C4-2B (cell line): ENCODE results near the gene KCNT2.

Experiments used
- ZFX ChIP-seq: fragments of 450-650 bp; IDR thresholded peaks from 2 replicates; pipeline ENCODE4 v1.6.1; 2017
- TF ChIP-seq, protein P1 (sequence below): fragments of 450-650 bp; conservative IDR thresholded peaks from 2 replicates; pipeline ENCODE4 v1.5.1; 2017; ENCODE audit warnings: mild to moderate bottlenecking

DNA sequence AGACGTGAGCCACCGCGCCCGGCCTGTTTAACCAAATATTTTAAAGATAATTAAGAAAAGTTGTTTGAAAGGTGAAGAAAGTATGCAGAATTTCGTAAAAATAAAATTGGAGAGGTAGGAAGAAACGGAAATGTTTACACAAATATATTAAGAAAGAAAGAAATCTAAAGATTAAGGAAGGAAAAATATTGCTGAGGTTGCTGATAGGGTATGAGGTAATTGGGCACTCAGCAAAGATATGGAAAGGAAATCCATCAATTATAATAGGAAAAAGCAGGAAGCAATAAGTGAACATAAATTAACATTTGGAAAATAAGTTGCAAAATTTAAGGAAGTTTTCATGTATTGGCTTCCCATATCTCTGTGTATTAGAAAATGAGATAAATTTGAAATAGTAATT, 225.9 kb downstream of the KCNT2 start:
- TF ChIP-seq, protein P1, sequence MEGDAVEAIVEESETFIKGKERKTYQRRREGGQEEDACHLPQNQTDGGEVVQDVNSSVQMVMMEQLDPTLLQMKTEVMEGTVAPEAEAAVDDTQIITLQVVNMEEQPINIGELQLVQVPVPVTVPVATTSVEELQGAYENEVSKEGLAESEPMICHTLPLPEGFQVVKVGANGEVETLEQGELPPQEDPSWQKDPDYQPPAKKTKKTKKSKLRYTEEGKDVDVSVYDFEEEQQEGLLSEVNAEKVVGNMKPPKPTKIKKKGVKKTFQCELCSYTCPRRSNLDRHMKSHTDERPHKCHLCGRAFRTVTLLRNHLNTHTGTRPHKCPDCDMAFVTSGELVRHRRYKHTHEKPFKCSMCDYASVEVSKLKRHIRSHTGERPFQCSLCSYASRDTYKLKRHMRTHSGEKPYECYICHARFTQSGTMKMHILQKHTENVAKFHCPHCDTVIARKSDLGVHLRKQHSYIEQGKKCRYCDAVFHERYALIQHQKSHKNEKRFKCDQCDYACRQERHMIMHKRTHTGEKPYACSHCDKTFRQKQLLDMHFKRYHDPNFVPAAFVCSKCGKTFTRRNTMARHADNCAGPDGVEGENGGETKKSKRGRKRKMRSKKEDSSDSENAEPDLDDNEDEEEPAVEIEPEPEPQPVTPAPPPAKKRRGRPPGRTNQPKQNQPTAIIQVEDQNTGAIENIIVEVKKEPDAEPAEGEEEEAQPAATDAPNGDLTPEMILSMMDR: no peak
- no peak for TF ChIP-seq ZFX
